NB4 (cell line): ENCODE results near the gene SRRM2.
A peak's percentile ranks its signal among the peaks of the same experiment; 100 is the strongest.

ENCODE experiments used
- CTCF ChIP-seq: IDR thresholded peaks from one replicate; pipeline ENCODE4 v1.5.1; 2012; ENCODE audit warnings: low read depth, low read length
- MAX ChIP-seq: IDR thresholded peaks from 2 replicates; pipeline ENCODE4 v1.6.1; 2011; ENCODE audit warnings: low read depth, low read length
- MYC ChIP-seq: IDR thresholded peaks from 2 replicates; pipeline ENCODE4 v1.6.1; 2011; ENCODE audit warnings: low read depth, low read length
- POLR2A ChIP-seq: IDR thresholded peaks from 2 replicates; pipeline ENCODE4 v1.6.1; 2011; ENCODE audit warnings: mild to moderate bottlenecking; ENCODE audit not compliant: insufficient read length; ENCODE audit errors: extremely low read depth

GRCh38 chr16:2752850-2753732 is 653 bp downstream of the SRRM2 start:
- TF ChIP-seq MAX (no peak), POLR2A (no peak), CTCF (no peak), MYC (peak; percentile 68)
